GM20000 (cell line): ENCODE results near the gene GCAT.

Experiments
- DNase-seq: peaks from one replicate; pipeline ENCODE4 v3.0.0; 2012; ENCODE audit warnings: low spot score
- CTCF ChIP-seq: IDR thresholded peaks from 2 replicates; pipeline ENCODE4 v1.5.1; 2012; ENCODE audit warnings: mild to moderate bottlenecking, control low read depth; ENCODE audit errors: extremely low read depth, missing control alignments

GCAT gene

GRCh38 chr22:37801946-37802309 is 5.8 kb upstream of the GCAT start:
- no peak for DNase-seq
- TF ChIP-seq CTCF, result no peak

- TF ChIP-seq CTCF, result no peak
- DNase-seq, result peak; percentile 62
Measured at GRCh38 chr22:37802310-37803194, 5.2 kb upstream of the GCAT start.

- no peak for DNase-seq
- TF ChIP-seq CTCF, result no peak
Measured at GRCh38 chr22:37803195-37803638, 4.5 kb upstream of the GCAT start.

GRCh38 chr22:37803639-37804351 is 3.9 kb upstream of the GCAT start:
- TF ChIP-seq CTCF, result no peak
- no peak for DNase-seq

GRCh38 chr22:37804352-37804880 is 3.3 kb upstream of the GCAT start:
- TF ChIP-seq CTCF, result no peak
- DNase-seq, result no peak

- no peak for TF ChIP-seq CTCF
- peak; percentile 79 for DNase-seq
Measured at GRCh38 chr22:37804881-37805809, 2.6 kb upstream of the GCAT start.
